HL-60/S4 treated with phorbol 12-myristate 13-acetate at 8.2 ng/mL for 4 days and 3 days (cell line): ENCODE data around the gene TBX6.

Source experiments
- in situ Hi-C: fragments of 300-500 bp; cut with MboI; formaldehyde crosslinking; loops from 2 replicates; pipeline ENCODE4 v1.15.0; 2022; ENCODE audit warnings: low sequenced_read_pairs

TBX6 gene

GRCh38 chr16:30068333-30068732 lies 23.4 kb downstream of the TBX6 start:
- in situ Hi-C loops: no loop called here

GRCh38 chr16:30067584-30067916 lies 24.2 kb downstream of the TBX6 start:
- in situ Hi-C loops: no loop called here

- in situ Hi-C loops: no loop called here
These were observed 24.8 kb downstream of the TBX6 start for GRCh38 chr16:30066761-30067583.

- in situ Hi-C loops: no loop called here
These were observed 25.6 kb downstream of the TBX6 start for GRCh38 chr16:30065943-30066760.

GRCh38 chr16:30065102-30065942 lies 26.4 kb downstream of the TBX6 start, which contains the start of gene ALDOA:
TSS of gene ALDOA (plus strand) at chr16:30065760. CDS start at chr16:30066898, 1,138 bp downstream.
- in situ Hi-C loops: no loop called here

- in situ Hi-C loops: no loop called here
These were observed 27.0 kb downstream of the TBX6 start for GRCh38 chr16:30064729-30065101.

- in situ Hi-C loops: no loop called here
These were observed 27.6 kb downstream of the TBX6 start for GRCh38 chr16:30063893-30064728.

GRCh38 chr16:30063278-30063892 lies 28.3 kb downstream of the TBX6 start:
- in situ Hi-C loops: no loop called here

GRCh38 chr16:30060836-30061554 lies 30.7 kb downstream of the TBX6 start:
- in situ Hi-C loops: no loop called here

GRCh38 chr16:30060346-30060745 lies 31.4 kb downstream of the TBX6 start:
- in situ Hi-C loops: no loop called here

- in situ Hi-C loops: no loop called here
These were observed 36.7 kb downstream of the TBX6 start for GRCh38 chr16:30054959-30055553.

- in situ Hi-C loops: no loop called here
These were observed 37.3 kb downstream of the TBX6 start for GRCh38 chr16:30054451-30054850.

GRCh38 chr16:30053376-30054015 lies 38.2 kb downstream of the TBX6 start:
- in situ Hi-C loops: no loop called here

GRCh38 chr16:30052671-30053372 lies 38.9 kb downstream of the TBX6 start:
- in situ Hi-C loops: no loop called here

GRCh38 chr16:30051518-30051917 lies 40.2 kb downstream of the TBX6 start:
- in situ Hi-C loops: no loop called here

- in situ Hi-C loops: loop anchor here (25.0 kb wide), 1 partner anchor 363 kb away; the partner anchor contains the start of gene QPRT
These were observed 41.9 kb downstream of the TBX6 start for GRCh38 chr16:30049871-30050270.

GRCh38 chr16:30046588-30046987 lies 45.1 kb downstream of the TBX6 start:
- in situ Hi-C loops: loop anchor here (25.0 kb wide), 1 partner anchor 359 kb away; the partner anchor contains the start of gene QPRT
